M059J (cell line): ENCODE results near the gene EXOC1L. TPM values are rescaled to one million over a fixed set of nuclear protein-coding genes. Genes with fewer than 3 reads are reported as not detected.

Experiments used
- DNase-seq: peaks from one replicate; pipeline ENCODE4 v3.0.0-alpha.2; 2012; ENCODE audit warnings: low read depth
- total RNA-seq: library from RNA; depleted of rRNA; stranded (reverse); fragments of >200 nt; shearing (Covaris generic); gene quantifications from 2 replicates; pipeline ENCODE4 v1.2.3, GENCODE V29; 2014; rRNA removed

The EXOC1L gene
- total RNA-seq, 1 experiment from 2014 or later: not detected

DNA sequence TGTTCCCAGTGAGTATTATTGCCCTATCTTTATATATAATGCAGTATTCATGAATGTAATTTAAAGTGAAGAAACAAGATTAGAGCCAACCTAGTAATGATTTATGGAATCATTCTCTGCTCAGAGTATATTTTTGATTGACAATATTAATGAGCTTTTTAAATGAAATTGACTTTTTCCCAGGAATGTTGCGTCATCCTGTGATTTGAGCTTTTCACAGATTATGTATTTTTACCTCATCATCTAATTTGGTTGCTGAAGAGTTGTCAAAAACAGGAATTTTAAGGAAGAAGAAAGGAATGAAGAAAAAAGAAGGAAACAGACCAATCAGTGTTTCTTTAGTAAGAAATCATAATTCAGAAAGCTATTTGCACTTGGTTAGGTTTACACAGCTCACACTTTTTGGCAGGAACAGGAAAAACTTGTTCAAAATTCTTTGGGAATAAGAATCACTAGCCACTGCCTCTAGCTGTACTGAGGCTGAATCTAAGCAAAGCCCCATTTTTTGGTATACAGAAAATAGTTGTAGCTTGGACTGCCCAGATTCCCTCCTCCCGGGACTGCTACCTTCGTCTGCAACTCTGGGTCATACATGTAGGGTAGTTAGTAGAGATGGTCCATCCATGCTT is 61.2 kb downstream of the EXOC1L start:
- no peak for DNase-seq

DNA sequence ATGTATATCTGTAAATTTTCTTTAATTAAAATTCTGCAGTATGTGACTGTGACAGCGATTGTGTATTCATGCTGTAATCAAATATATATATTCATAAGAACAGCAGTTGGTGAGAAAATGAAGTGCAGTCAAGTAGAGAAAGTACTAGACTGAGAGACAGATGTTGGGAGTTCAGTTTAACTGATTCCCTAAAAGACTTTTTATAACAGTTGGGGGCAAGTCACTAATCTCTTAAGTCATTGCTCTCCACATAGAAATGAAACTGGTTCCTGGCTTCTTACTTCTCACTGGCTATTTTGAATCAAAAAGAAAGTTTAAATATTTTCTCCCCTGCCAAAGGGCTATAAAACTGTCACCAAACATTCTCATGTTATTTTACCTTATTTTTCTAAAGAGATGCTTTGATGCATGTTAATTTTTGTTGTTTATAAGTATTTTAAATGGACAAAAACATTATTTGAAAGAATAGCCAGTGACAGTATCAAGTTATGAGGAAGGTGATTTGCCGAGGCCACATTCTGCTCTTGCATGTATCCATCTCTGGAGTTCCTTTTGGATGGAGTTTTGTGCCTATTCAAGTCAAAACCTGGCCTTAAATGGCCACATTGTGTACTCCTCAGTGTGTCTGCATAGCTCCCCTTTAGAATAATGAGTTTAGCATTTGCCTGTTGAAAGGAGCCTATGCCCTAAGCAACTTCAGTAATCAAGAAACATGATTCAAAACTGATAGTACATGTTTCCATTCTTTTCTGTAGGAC is 64.7 kb downstream of the EXOC1L start:
- no peak for DNase-seq

DNA sequence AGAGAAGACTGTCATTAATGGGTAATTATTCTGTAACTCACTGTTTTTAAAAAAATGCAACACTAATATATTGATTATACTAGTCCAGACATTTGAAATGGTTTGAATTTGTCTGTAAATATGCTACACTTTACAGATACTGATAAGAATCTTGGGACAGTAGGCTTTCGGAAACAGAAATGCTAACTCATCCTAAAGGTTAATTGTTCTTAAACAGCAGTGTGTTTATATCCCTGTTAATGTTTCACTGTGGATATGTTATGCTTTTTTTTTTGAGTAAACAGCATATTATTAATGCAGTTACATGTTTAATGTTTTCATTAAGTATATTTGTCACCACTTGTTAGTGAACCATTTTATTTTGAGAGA is 65.2 kb downstream of the EXOC1L start:
- no peak for DNase-seq

Other genes starting within 250 kb of the EXOC1L start
- gene PDCL2, start 227.5 kb upstream of the EXOC1L start, total RNA-seq: not detected in 2 replicates
- gene NMU, start 183.5 kb upstream of the EXOC1L start, total RNA-seq: 5.2 and 9.6 TPM in 2 replicates
- 13.8 and 31.5 TPM in 2 replicates for gene EXOC1, start 33.9 kb downstream of the EXOC1L start, total RNA-seq
- 2.6 and 2.8 TPM in 2 replicates for gene CEP135, start 129.2 kb downstream of the EXOC1L start, total RNA-seq